Loucy (cell line): ENCODE measurements around the gene OXCT1.

Experiments
- H2AFZ ChIP-seq: fragments of 200-600 bp; sonication (generic); 2 replicates; pipeline ENCODE4 v1.6.0; 2016; ENCODE audit warnings: antibody characterized with exemption, mild to moderate bottlenecking, low read length, moderate library complexity
- H3F3A ChIP-seq: fragments of 200-600 bp; 2 replicates; pipeline ENCODE4 v1.6.0; 2016; ENCODE audit warnings: antibody characterized with exemption, low read depth, mild to moderate bottlenecking
- H3K27me3 ChIP-seq: fragments of 200-600 bp; sonication (generic); 2 replicates; pipeline ENCODE4 v1.6.1; 2014; ENCODE audit warnings: low read length, mild to moderate bottlenecking; ENCODE audit not compliant: insufficient read depth, poor library complexity, severe bottlenecking
- H3K36me3 ChIP-seq: fragments of 200-600 bp; sonication (generic); 2 replicates; pipeline ENCODE4 v1.6.1; 2016; ENCODE audit warnings: low read length; ENCODE audit not compliant: insufficient read depth
- H3K4me1 ChIP-seq: fragments of 200-600 bp; sonication (generic); 2 replicates; pipeline ENCODE4 v1.5.1; 2014; ENCODE audit warnings: low read length, mild to moderate bottlenecking; ENCODE audit not compliant: insufficient read depth, poor library complexity, severe bottlenecking
- H3K4me2 ChIP-seq: fragments of 200-600 bp; sonication (generic); 2 replicates; pipeline ENCODE4 v1.6.0; 2014; ENCODE audit warnings: antibody characterized with exemption, low read length, low read depth, mild to moderate bottlenecking; ENCODE audit not compliant: poor library complexity, severe bottlenecking
- H3K4me3 ChIP-seq: fragments of 200-600 bp; sonication (generic); 2 replicates; pipeline ENCODE4 v1.5.1; 2014; ENCODE audit warnings: low read length, mild to moderate bottlenecking, mixed read lengths; ENCODE audit not compliant: poor library complexity, severe bottlenecking
- H3K79me2 ChIP-seq: fragments of 200-600 bp; sonication (generic); 2 replicates; pipeline ENCODE4 v1.6.1; 2014; ENCODE audit warnings: low read length; ENCODE audit not compliant: insufficient read depth
- H3K9ac ChIP-seq: fragments of 200-600 bp; sonication (generic); 2 replicates; pipeline ENCODE4 v1.6.0; 2014; ENCODE audit warnings: mild to moderate bottlenecking, low read depth, low read length, moderate library complexity; ENCODE audit not compliant: poor library complexity, severe bottlenecking
- H3K9me2 ChIP-seq: fragments of 200-600 bp; sonication (generic); replicated peaks from 2 replicates; pipeline ENCODE4 v1.6.1; 2016; ENCODE audit warnings: low read depth, low read length, mixed read lengths
- H3K9me3 ChIP-seq: fragments of 200-600 bp; sonication (generic); 2 replicates; pipeline ENCODE4 v1.6.1; 2014; ENCODE audit warnings: mild to moderate bottlenecking, antibody characterized with exemption, low read length, low read depth; ENCODE audit not compliant: insufficient read depth
- H4K20me1 ChIP-seq: fragments of 200-600 bp; sonication (generic); 2 replicates; pipeline ENCODE4 v1.6.0; 2014; ENCODE audit warnings: antibody characterized with exemption, low read length, mild to moderate bottlenecking; ENCODE audit not compliant: insufficient read depth, poor library complexity, severe bottlenecking
- EZH2phosphoT487 ChIP-seq: fragments of 200-600 bp; IDR thresholded peaks from 2 replicates; pipeline ENCODE4 v1.6.1; 2018; ENCODE audit warnings: antibody characterized with exemption, mild to moderate bottlenecking, moderate library complexity, borderline replicate concordance
- TF ChIP-seq, protein P1 (sequence below): fragments of 200-600 bp; sonication (generic); conservative IDR thresholded peaks from 2 replicates; pipeline ENCODE4 v1.5.1; 2014; ENCODE audit warnings: mild to moderate bottlenecking, antibody characterized with exemption, low read length

Gene OXCT1

DNA sequence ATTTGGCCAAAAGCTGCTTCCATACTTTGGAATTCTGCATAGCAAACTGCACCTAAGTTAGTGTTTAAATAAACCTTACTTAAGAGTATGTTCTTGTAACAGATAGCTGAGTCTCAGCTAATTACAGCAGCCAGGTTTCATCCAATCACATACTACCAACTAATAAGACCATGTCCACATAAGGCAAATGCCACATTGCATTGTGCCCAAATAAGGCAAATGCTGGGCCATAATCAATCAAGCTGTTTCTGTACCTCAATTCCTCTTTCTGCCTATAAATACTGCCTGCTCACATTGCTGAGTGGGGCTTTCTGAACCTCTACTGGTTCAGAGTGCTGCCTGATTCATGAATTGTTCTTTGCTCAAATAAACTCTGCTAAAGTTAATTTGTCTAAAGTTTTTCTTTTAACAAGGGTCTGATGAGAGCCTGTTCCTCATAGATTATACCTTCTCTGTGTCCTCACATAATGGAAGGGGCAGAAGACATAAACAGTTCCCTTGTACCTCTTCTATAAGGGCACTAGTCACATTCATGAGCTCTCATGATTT lies 4.4 kb upstream of the OXCT1 start:
- no peaks in the 10 kb centered on the region for H3K9me3 ChIP-seq
- H3K4me1 ChIP-seq: peaks cover 13% of the 10 kb centered on the region
- no peak overlapping the region for H3K4me2 ChIP-seq
- no peaks in the 10 kb centered on the region for H3K36me3 ChIP-seq
- peaks cover 16% of the 10 kb centered on the region for H3K79me2 ChIP-seq
- no peaks in the 10 kb centered on the region for H4K20me1 ChIP-seq
- H3F3A ChIP-seq: no peaks in the 10 kb centered on the region
- TF ChIP-seq, protein P1, sequence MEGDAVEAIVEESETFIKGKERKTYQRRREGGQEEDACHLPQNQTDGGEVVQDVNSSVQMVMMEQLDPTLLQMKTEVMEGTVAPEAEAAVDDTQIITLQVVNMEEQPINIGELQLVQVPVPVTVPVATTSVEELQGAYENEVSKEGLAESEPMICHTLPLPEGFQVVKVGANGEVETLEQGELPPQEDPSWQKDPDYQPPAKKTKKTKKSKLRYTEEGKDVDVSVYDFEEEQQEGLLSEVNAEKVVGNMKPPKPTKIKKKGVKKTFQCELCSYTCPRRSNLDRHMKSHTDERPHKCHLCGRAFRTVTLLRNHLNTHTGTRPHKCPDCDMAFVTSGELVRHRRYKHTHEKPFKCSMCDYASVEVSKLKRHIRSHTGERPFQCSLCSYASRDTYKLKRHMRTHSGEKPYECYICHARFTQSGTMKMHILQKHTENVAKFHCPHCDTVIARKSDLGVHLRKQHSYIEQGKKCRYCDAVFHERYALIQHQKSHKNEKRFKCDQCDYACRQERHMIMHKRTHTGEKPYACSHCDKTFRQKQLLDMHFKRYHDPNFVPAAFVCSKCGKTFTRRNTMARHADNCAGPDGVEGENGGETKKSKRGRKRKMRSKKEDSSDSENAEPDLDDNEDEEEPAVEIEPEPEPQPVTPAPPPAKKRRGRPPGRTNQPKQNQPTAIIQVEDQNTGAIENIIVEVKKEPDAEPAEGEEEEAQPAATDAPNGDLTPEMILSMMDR: no peak
- TF ChIP-seq EZH2phosphoT487: no peak
- no peaks in the 10 kb centered on the region for H3K9me2 ChIP-seq
- H2AFZ ChIP-seq: no peak overlapping the region
- H3K27me3 ChIP-seq: peaks cover 4% of the 10 kb centered on the region
- H3K9ac ChIP-seq: no peak overlapping the region
- no peak overlapping the region for H3K4me3 ChIP-seq

DNA sequence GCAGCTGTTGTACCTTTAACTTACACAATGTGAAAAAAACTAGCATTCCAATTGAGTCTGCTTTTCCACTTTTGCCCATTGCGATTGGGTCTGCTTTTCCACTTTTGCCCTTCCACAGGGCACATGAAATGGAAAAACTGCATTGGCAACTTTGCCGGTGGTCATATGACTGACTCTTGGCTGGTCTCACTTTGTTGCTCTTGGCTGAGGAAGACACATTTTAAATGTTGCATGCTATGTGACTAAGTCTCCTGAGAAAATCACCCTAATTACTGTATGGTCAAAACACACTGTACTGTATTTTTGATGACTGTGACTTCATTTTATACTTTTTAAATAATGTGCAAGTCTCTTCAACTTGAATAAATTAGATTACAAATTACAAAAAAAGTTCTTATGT lies 1.6 kb upstream of the OXCT1 start:
- Histone ChIP-seq H3K36me3 (no peaks in the 10 kb centered on the region), H3K79me2 (peaks cover 42% of the 10 kb centered on the region), H3K4me3 (no peak overlapping the region), H3K4me2 (no peak overlapping the region), H4K20me1 (peaks cover 10% of the 10 kb centered on the region), H3K9me3 (no peaks in the 10 kb centered on the region), H2AFZ (peak overlapping the region; percentile 31; the same call in 1 of the 2 replicates), H3K4me1 (peaks cover 33% of the 10 kb centered on the region), H3K9ac (no peak overlapping the region), H3F3A (no peaks in the 10 kb centered on the region), H3K9me2 (no peaks in the 10 kb centered on the region), H3K27me3 (no peaks in the 10 kb centered on the region)
- TF ChIP-seq, protein P1: no peak
- TF ChIP-seq EZH2phosphoT487: no peak

DNA sequence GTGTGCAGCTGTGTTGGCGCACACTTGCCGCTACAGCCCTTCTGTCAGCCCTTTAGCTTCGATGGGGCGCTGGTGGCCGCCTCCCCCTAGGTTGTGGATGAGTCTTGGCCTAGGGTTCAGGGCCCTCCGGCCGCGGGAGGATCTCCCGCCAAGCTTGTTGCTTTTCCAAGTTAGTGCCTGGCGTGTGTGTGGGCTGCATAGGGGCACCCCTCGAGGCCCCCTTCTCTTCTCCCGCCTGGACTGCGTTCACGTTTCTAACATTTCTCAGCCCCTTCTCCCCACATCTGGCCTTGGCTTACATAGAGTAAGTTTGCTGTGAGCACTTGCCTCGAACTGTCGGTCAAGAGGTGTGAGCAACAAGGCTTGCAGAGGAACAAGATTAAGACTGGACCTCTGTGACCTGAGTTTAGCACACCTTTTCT lies 413 bp upstream of the OXCT1 start:
- Histone ChIP-seq H4K20me1 (peaks cover 20% of the 10 kb centered on the region), H3K36me3 (no peaks in the 10 kb centered on the region), H3K9me2 (no peaks in the 10 kb centered on the region), H3K4me2 (peak overlapping the region; percentile 82), H3K4me3 (peak overlapping the region; percentile 84), H2AFZ (peak overlapping the region; percentile 88), H3K27me3 (no peaks in the 10 kb centered on the region), H3F3A (no peaks in the 10 kb centered on the region), H3K9ac (peak overlapping the region; percentile 90), H3K79me2 (peaks cover 51% of the 10 kb centered on the region), H3K4me1 (peaks cover 41% of the 10 kb centered on the region), H3K9me3 (no peaks in the 10 kb centered on the region)
- no peak for TF ChIP-seq EZH2phosphoT487
- TF ChIP-seq, protein P1: no peak
